H1 (cell line): ENCODE measurements around the gene HLF. TPM values are rescaled to one million over a fixed set of nuclear protein-coding genes. Genes with fewer than 3 reads are reported as not detected.

Experiments used
- CTCF ChIA-PET: fragments of 300-600 bp; sonication (Branson Sonifier 250); formaldehyde crosslinking; loops from one replicate; lab custom pipeline; 2021; ENCODE audit not compliant: partially characterized antibody; lab: Charles Lee
- POLR2A ChIA-PET: fragments of 300-600 bp; sonication (Branson Sonifier 250); formaldehyde crosslinking; loops from one replicate; lab custom pipeline; 2021; ENCODE audit warnings: inconsistent platforms; ENCODE audit not compliant: partially characterized antibody; lab: Charles Lee
- DNase-seq, 2 experiments: peaks; one replicate each; pipeline versions ENCODE4 v3.0.0 to v3.0.0-alpha.2; 2010 to 2022; ENCODE audit warnings: low spot score in 2 of 2, low read depth in 1 of 2, mixed read lengths in 1 of 2
- FAIRE-seq: peaks from 2 replicates; lab custom pipeline; 2011; peaks lifted over from hg19 to GRCh38; lab: Jason Lieb, UNC
- H2AFZ ChIP-seq: 2 replicates; pipeline ENCODE4 v1.8.1; 2012; ENCODE audit warnings: low read length, inconsistent platforms
- H2AK5ac ChIP-seq: 2 replicates; pipeline ENCODE4 v1.6.1; 2013; ENCODE audit warnings: low read depth, low read length
- H2BK120ac ChIP-seq: replicated peaks from 2 replicates; pipeline ENCODE3; 2013; ENCODE audit warnings: low read depth, low read length, inconsistent platforms
- H2BK12ac ChIP-seq: 2 replicates; pipeline ENCODE4 v1.6.1; 2013; ENCODE audit warnings: low read depth, low read length
- H2BK15ac ChIP-seq: 2 replicates; pipeline ENCODE4 v1.6.1; 2013; ENCODE audit warnings: low read length
- H2BK20ac ChIP-seq: 2 replicates; pipeline ENCODE4 v1.6.1; 2013; ENCODE audit warnings: low read length
- H2BK5ac ChIP-seq: 2 replicates; pipeline ENCODE4 v1.6.1; 2013; ENCODE audit warnings: low read depth, low read length
- H3K14ac ChIP-seq: 2 replicates; pipeline ENCODE4 v1.6.1; 2013; ENCODE audit warnings: inconsistent platforms; ENCODE audit not compliant: insufficient read length
- H3K18ac ChIP-seq: 2 replicates; pipeline ENCODE4 v1.6.1; 2013; ENCODE audit warnings: low read length; ENCODE audit errors: extremely low read depth
- H3K23ac ChIP-seq: 2 replicates; pipeline ENCODE4 v1.6.1; 2013; ENCODE audit warnings: inconsistent platforms; ENCODE audit not compliant: insufficient read length
- H3K23me2 ChIP-seq: 2 replicates; pipeline ENCODE4 v1.6.1; 2013; ENCODE audit warnings: low read depth, low read length
- H3K27ac ChIP-seq: 2 replicates; pipeline ENCODE4 v1.6.1; 2011; ENCODE audit warnings: low read depth, low read length, inconsistent platforms
- H3K27me3 ChIP-seq, 4 experiments: replicated peaks in 1 of 4; 1 replicate in 1 of 4; 2 replicates in 3 of 4; pipeline versions ENCODE4 v1.6.1 to v1.8.1; 2011 to 2013; ENCODE audit warnings: low read length in 3 of 4, mild to moderate bottlenecking in 3 of 4, inconsistent platforms in 2 of 4, mixed read lengths in 2 of 4, moderate library complexity in 1 of 4; ENCODE audit not compliant: control insufficient read depth in 3 of 4, insufficient read depth in 3 of 4; ENCODE audit errors: extremely low read depth in 1 of 4
- H3K36me3 ChIP-seq, 4 experiments: 2 replicates each; pipeline versions ENCODE4 v1.6.1 to v1.8.1; 2011 to 2013; ENCODE audit warnings: mild to moderate bottlenecking in 4 of 4, low read length in 3 of 4, moderate library complexity in 2 of 4, control low read depth in 1 of 4, inconsistent platforms in 1 of 4; ENCODE audit not compliant: insufficient read depth in 4 of 4, control insufficient read depth in 2 of 4
- H3K4ac ChIP-seq: replicated peaks from 2 replicates; pipeline ENCODE3; 2013; ENCODE audit warnings: low read length, low read depth, mixed read lengths, inconsistent platforms; ENCODE audit not compliant: insufficient read length
- H3K4me1 ChIP-seq, 4 experiments: replicated peaks in 1 of 4; 1 replicate in 1 of 4; 2 replicates in 3 of 4; pipeline versions ENCODE4 v1.6.1 to v1.8.1; 2011 to 2013; ENCODE audit warnings: low read length in 3 of 4, inconsistent platforms in 2 of 4, mixed read lengths in 1 of 4; ENCODE audit not compliant: insufficient read depth in 4 of 4, control insufficient read depth in 3 of 4
- H3K4me2 ChIP-seq, 2 experiments: 2 replicates each; pipeline versions ENCODE4 v1.6.1 to v1.8.1; 2011 to 2013; ENCODE audit warnings: low read depth in 2 of 2, low read length in 2 of 2, control low read depth in 1 of 2, inconsistent platforms in 1 of 2, mild to moderate bottlenecking in 1 of 2; ENCODE audit not compliant: insufficient read depth in 1 of 2
- H3K4me3 ChIP-seq, 4 experiments: fragments of 200-600, 300-600 bp in 1 of 4; sonication (generic), shearing (Covaris generic), sonication (Bioruptor Twin) in 1 of 4; 2 replicates each; pipeline versions ENCODE4 v1.5.1 to v1.8.1; 2011 to 2016; ENCODE audit warnings: low read length in 4 of 4, low read depth in 3 of 4, control low read depth in 2 of 4, inconsistent platforms in 2 of 4, mild to moderate bottlenecking in 2 of 4, mixed read lengths in 1 of 4, moderate library complexity in 1 of 4; ENCODE audit not compliant: insufficient read depth in 2 of 4; ENCODE audit errors: extremely low read depth in 1 of 4
- H3K56ac ChIP-seq: replicated peaks from 2 replicates; pipeline ENCODE3; 2013; ENCODE audit warnings: low read depth, mild to moderate bottlenecking, mixed read lengths, low read length, inconsistent platforms; ENCODE audit not compliant: insufficient read length
- H3K79me1 ChIP-seq: 2 replicates; pipeline ENCODE4 v1.6.1; 2013; ENCODE audit warnings: low read depth, low read length, control low read depth
- H3K79me2 ChIP-seq, 2 experiments: 2 replicates each; pipeline versions ENCODE4 v1.6.1 to v1.8.1; 2012 to 2013; ENCODE audit warnings: low read length in 2 of 2, mild to moderate bottlenecking in 2 of 2, inconsistent platforms in 1 of 2; ENCODE audit not compliant: insufficient read depth in 2 of 2, control insufficient read depth in 1 of 2
- H3K9ac ChIP-seq, 4 experiments: replicated peaks in 1 of 4; 1 replicate in 1 of 4; 2 replicates in 3 of 4; pipeline versions ENCODE4 v1.6.1 to v1.8.1; 2011 to 2013; ENCODE audit warnings: low read depth in 3 of 4, low read length in 3 of 4, control low read depth in 2 of 4, mild to moderate bottlenecking in 2 of 4, moderate library complexity in 2 of 4, inconsistent platforms in 1 of 4; ENCODE audit errors: extremely low read depth in 1 of 4
- H3K9me3 ChIP-seq, 2 experiments: 2 replicates each; pipeline versions ENCODE4 v1.6.1 to v1.8.1; 2012 to 2013; ENCODE audit warnings: mild to moderate bottlenecking in 2 of 2, moderate library complexity in 2 of 2, control low read depth in 1 of 2, inconsistent platforms in 1 of 2, low read depth in 1 of 2, low read length in 1 of 2, mixed read lengths in 1 of 2; ENCODE audit not compliant: insufficient read depth in 2 of 2
- H4K20me1 ChIP-seq, 2 experiments: replicated peaks in 1 of 2; 2 replicates each; pipeline versions ENCODE3 to v1.8.1; 2011 to 2013; ENCODE audit warnings: inconsistent platforms in 2 of 2, low read length in 2 of 2, mild to moderate bottlenecking in 1 of 2; ENCODE audit not compliant: insufficient read depth in 2 of 2, control insufficient read depth in 1 of 2
- H4K5ac ChIP-seq: 2 replicates; pipeline ENCODE4 v1.6.1; 2013; ENCODE audit warnings: low read length, low read depth, mixed read lengths, inconsistent platforms; ENCODE audit not compliant: insufficient read length
- H4K8ac ChIP-seq: 2 replicates; pipeline ENCODE4 v1.8.0; 2013; ENCODE audit warnings: mild to moderate bottlenecking, moderate library complexity, low read length, inconsistent platforms; ENCODE audit not compliant: insufficient read depth; ENCODE audit errors: extremely low read depth
- H4K91ac ChIP-seq: replicated peaks from 2 replicates; pipeline ENCODE3; 2013; ENCODE audit warnings: low read length, mixed read lengths, inconsistent platforms; ENCODE audit not compliant: insufficient read length
- CREB1 ChIP-seq: IDR thresholded peaks from 2 replicates; pipeline ENCODE4 v1.6.1; 2012; ENCODE audit warnings: inconsistent platforms
- RAD21 ChIP-seq, 2 experiments: IDR thresholded peaks in 1 of 2; conservative IDR thresholded peaks in 1 of 2; 2 replicates each; pipeline ENCODE4 v1.6.1; 2011; ENCODE audit warnings: low read depth in 2 of 2, low read length in 2 of 2, improper control_type of control experiment in 1 of 2, inconsistent platforms in 1 of 2, mild to moderate bottlenecking in 1 of 2, moderate library complexity in 1 of 2
- RFX5 ChIP-seq: IDR thresholded peaks from 2 replicates; pipeline ENCODE4 v1.6.1; 2011; ENCODE audit warnings: low read depth, low read length, improper control_type of control experiment, borderline replicate concordance
- SRF ChIP-seq: IDR thresholded peaks from 2 replicates; pipeline ENCODE4 v1.6.1; 2011; ENCODE audit warnings: mild to moderate bottlenecking, low read depth, low read length, moderate library complexity
- WGBS, 2 experiments: shearing (Covaris generic) in 1 of 2; methylation state at CpG; one replicate each; pipeline versions ENCODE4 v1.1.6 to v1.1.7; 2013 to 2015; ENCODE audit warnings: low lambda C conversion rate in 2 of 2, mixed read lengths in 2 of 2, inconsistent platforms in 1 of 2, low coverage in 1 of 2, missing lambda C conversion rate in 1 of 2; ENCODE audit not compliant: insufficient replicate concordance in 2 of 2, insufficient coverage in 1 of 2, insufficient read length in 1 of 2; ENCODE audit errors: extremely low coverage in 1 of 2, missing lambda C conversion rate in 1 of 2; 5-methylcytosine and 5-hydroxymethylcytosine counted together
- polyA plus RNA-seq, 7 experiments: library from polyadenylated mRNA; depleted of rRNA in 3 of 7; stranded (reverse) in 5 of 7; unstranded in 2 of 7; fragments of >200 nt in 5 of 7; fragments of 200-250 nt in 2 of 7; gene quantifications; 1 replicate in 5 of 7; 2 replicates in 1 of 7; 4 replicates in 1 of 7; pipeline versions ENCODE4 v1.2.1 to v1.2.3, GENCODE V29; 2011 to 2013; ENCODE audit warnings: missing spikeins in 2 of 7, mixed read lengths in 2 of 7
- total RNA-seq: library from RNA; stranded (reverse); fragmentation: NEBNext Ultra II Directional; extraction: Animal tissue kit (Norgen Biotek cat#: 25700); gene quantifications from 2 replicates; pipeline ENCODE4 v1.2.1, GENCODE V29; 2021
- TF ChIP-seq, protein P1 (sequence below), 3 experiments: IDR thresholded peaks; 1 replicate in 2 of 3; 2 replicates in 1 of 3; pipeline versions ENCODE4 v1.5.1 to v1.6.1; 2011; ENCODE audit warnings: low read length in 3 of 3, mild to moderate bottlenecking in 3 of 3, inconsistent platforms in 2 of 3, low read depth in 1 of 3, moderate library complexity in 1 of 3; ENCODE audit not compliant: insufficient read depth in 1 of 3; ENCODE audit errors: control extremely low read depth in 1 of 3

Gene HLF
- total and polyA plus RNA-seq, 2 of the 8 experiments (the other 6 are each of a cell fraction or from before 2014, with no cell fraction given) = 0.39 to 0.60 TPM

DNA sequence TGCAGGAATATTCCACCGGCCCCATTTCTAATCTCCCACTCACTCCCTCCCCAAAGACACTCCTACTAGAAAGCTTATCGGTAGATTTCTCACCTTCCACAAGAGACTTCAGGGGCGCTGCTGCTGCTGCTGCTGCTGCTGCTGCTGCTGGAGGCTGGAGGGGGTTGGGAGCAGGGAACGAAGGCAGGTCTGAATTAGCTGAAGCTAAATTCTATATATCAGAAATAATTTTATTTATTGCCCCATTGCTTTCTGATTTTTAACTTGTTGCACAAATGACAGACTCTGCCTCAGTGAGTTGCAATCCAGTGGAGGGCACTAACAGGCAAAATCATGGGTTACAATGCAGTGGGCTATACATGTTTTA lies 25.8 kb upstream of the HLF start:
- WGBS, 2 experiments = 4% methylated on average over 4 of the region's 4 CpGs; no CpG with 5 or more reads in 1 of the 2 experiments
- H3K4me3 ChIP-seq = peak overlapping the region; percentile 51 to 71 (median 64)

More for the DNA sequence above, 25.8 kb upstream of the HLF start:
- no peak for FAIRE-seq
- Histone ChIP-seq H4K5ac (no peak overlapping the region), H3K27ac (no peak overlapping the region), H3K4ac (no peak overlapping the region), H4K20me1 (no peaks in the 10 kb centered on the region), H3K4me2 (peak overlapping the region; percentile 84 to 87), H3K18ac (no peak overlapping the region), H3K79me1 (no peaks in the 10 kb centered on the region), H3K79me2 (no peaks in the 10 kb centered on the region), H3K36me3 (no peaks in the 10 kb centered on the region), H2BK15ac (no peak overlapping the region), H3K4me1 (peaks cover 0 to 3% (median 0%) of the 10 kb centered on the region in 4 experiments; a peak in 2 of 7 replicates), H4K8ac (no peak overlapping the region), H3K9ac (peak overlapping the region in 1 of 4 experiments; percentile 28; a peak in 2 of 7 replicates), H4K91ac (no peak overlapping the region), H2BK5ac (no peak overlapping the region), H2AK5ac (no peak overlapping the region), H3K14ac (no peak overlapping the region), H2BK20ac (no peak overlapping the region), H2AFZ (peak overlapping the region; percentile 86), H2BK120ac (no peak overlapping the region), H3K56ac (no peak overlapping the region), H3K23me2 (peaks cover 3% of the 10 kb centered on the region), H3K27me3 (peaks cover 0 to 5% (median 2%) of the 10 kb centered on the region in 4 experiments; a peak in 3 of 7 replicates), H3K23ac (no peak overlapping the region), H2BK12ac (no peak overlapping the region), H3K9me3 (no peaks in the 10 kb centered on the region)
- DNase-seq = no peak
- POLR2A ChIA-PET = interaction anchor here (1.3 to 1.9 kb wide), 6 partner anchors 9 to 27 kb away, joined by 4 to 9 read pairs (median 5); partner anchors contain the start of gene HLF
- no peak for TF ChIP-seq RFX5
- no peak for TF ChIP-seq CREB1
- TF ChIP-seq, protein P1, sequence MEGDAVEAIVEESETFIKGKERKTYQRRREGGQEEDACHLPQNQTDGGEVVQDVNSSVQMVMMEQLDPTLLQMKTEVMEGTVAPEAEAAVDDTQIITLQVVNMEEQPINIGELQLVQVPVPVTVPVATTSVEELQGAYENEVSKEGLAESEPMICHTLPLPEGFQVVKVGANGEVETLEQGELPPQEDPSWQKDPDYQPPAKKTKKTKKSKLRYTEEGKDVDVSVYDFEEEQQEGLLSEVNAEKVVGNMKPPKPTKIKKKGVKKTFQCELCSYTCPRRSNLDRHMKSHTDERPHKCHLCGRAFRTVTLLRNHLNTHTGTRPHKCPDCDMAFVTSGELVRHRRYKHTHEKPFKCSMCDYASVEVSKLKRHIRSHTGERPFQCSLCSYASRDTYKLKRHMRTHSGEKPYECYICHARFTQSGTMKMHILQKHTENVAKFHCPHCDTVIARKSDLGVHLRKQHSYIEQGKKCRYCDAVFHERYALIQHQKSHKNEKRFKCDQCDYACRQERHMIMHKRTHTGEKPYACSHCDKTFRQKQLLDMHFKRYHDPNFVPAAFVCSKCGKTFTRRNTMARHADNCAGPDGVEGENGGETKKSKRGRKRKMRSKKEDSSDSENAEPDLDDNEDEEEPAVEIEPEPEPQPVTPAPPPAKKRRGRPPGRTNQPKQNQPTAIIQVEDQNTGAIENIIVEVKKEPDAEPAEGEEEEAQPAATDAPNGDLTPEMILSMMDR (IDR thresholded peaks at IDR 0.05; ENCODE audit: control extremely low read depth in 1 of 3, insufficient read depth in 1 of 3, low read depth in 1 of 3, low read length in 3 of 3) = 0 out of 4 replicates have a peak, but pooled peaks of 1 of the 3 experiments have one; percentile 19
- TF ChIP-seq RAD21 (IDR thresholded peaks at IDR 0.05 in 1 of 2, conservative IDR thresholded peaks at IDR 0.05 in 1 of 2; ENCODE audit: low read depth in 2 of 2, low read length in 2 of 2) = peak; percentile 27 to 38; a peak in 3 of 4 replicates
- no peak for TF ChIP-seq SRF
- CTCF ChIA-PET = interaction anchor here (0.7 to 2.4 kb wide), 10 partner anchors 9 to 233 kb away, joined by 3 to 11 read pairs (median 4); partner anchors contain the start of gene HLF
